Measurements from ENCODE around the gene LDHAL6B. TPM values are rescaled to one million over a fixed set of nuclear protein-coding genes. Genes with fewer than 3 reads are reported as not detected.
A peak's percentile ranks its signal among the peaks of the same experiment; 100 is the strongest.

Gene LDHAL6B
- total and polyA plus RNA-seq, 2 donors from 2014 or later: not detected

- Histone ChIP-seq H3K27me3 (ENCODE audit: control insufficient read depth, insufficient read depth, low read length) (no peaks in the 10 kb centered on the region), H3K4me1 (ENCODE audit: control insufficient read depth in 2 of 3, insufficient read depth in 2 of 3, low read depth in 1 of 3, low read length in 3 of 3) (peaks cover 0 to 5% (median 2%) of the 10 kb centered on the region in 3 donors), H3K9me3 (ENCODE audit: control insufficient read depth in 2 of 3, insufficient read depth in 1 of 3, low read length in 3 of 3) (no peaks in the 10 kb centered on the region), H3K27ac (ENCODE audit: low read depth in 2 of 2, low read length in 2 of 2) (no peak overlapping the region), H3K9ac (ENCODE audit: low read length in 3 of 3) (no peak overlapping the region), H3K4me3 (ENCODE audit: low read length in 3 of 3) (no peak overlapping the region), H3K36me3 (ENCODE audit: control insufficient read depth in 2 of 3, insufficient read depth in 3 of 3, low read length in 3 of 3) (no peaks in the 10 kb centered on the region)
- DNase-seq (no peak), FAIRE-seq (no peak)
- intact Hi-C loops (cut with DNase I): no loop called here
- TF ChIP-seq, protein P1, sequence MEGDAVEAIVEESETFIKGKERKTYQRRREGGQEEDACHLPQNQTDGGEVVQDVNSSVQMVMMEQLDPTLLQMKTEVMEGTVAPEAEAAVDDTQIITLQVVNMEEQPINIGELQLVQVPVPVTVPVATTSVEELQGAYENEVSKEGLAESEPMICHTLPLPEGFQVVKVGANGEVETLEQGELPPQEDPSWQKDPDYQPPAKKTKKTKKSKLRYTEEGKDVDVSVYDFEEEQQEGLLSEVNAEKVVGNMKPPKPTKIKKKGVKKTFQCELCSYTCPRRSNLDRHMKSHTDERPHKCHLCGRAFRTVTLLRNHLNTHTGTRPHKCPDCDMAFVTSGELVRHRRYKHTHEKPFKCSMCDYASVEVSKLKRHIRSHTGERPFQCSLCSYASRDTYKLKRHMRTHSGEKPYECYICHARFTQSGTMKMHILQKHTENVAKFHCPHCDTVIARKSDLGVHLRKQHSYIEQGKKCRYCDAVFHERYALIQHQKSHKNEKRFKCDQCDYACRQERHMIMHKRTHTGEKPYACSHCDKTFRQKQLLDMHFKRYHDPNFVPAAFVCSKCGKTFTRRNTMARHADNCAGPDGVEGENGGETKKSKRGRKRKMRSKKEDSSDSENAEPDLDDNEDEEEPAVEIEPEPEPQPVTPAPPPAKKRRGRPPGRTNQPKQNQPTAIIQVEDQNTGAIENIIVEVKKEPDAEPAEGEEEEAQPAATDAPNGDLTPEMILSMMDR (IDR thresholded peaks at IDR 0.05; ENCODE audit: borderline replicate concordance, extremely low read depth, insufficient read depth): no peak
Observed at GRCh38 chr15:59230531-59231055, 23.9 kb downstream of the LDHAL6B start.

- no peaks in the 10 kb centered on the region for H3K27me3 ChIP-seq (ENCODE audit: control insufficient read depth, insufficient read depth, low read length)
- no peaks in the 10 kb centered on the region for H3K36me3 ChIP-seq (ENCODE audit: control insufficient read depth in 2 of 3, insufficient read depth in 3 of 3, low read length in 3 of 3)
- no peak overlapping the region for H3K9ac ChIP-seq (ENCODE audit: low read length in 3 of 3)
- peaks cover 0 to 5% (median 2%) of the 10 kb centered on the region in 3 donors for H3K4me1 ChIP-seq (ENCODE audit: control insufficient read depth in 2 of 3, insufficient read depth in 2 of 3, low read depth in 1 of 3, low read length in 3 of 3)
- TF ChIP-seq, protein P1 (IDR thresholded peaks at IDR 0.05; ENCODE audit: borderline replicate concordance, extremely low read depth, insufficient read depth): no peak
- H3K4me3 ChIP-seq (ENCODE audit: low read length in 3 of 3): no peak overlapping the region
- intact Hi-C loops (cut with DNase I): no loop called here
- FAIRE-seq (peak; percentile 35), DNase-seq (peak in 1 of 5 donors; percentile 43)
- H3K9me3 ChIP-seq (ENCODE audit: control insufficient read depth in 2 of 3, insufficient read depth in 1 of 3, low read length in 3 of 3): no peaks in the 10 kb centered on the region
- H3K27ac ChIP-seq (ENCODE audit: low read depth in 2 of 2, low read length in 2 of 2): peak overlapping the region in 1 of 2 donors; percentile 65
Observed at GRCh38 chr15:59232476-59232875, 25.8 kb downstream of the LDHAL6B start.

DNA sequence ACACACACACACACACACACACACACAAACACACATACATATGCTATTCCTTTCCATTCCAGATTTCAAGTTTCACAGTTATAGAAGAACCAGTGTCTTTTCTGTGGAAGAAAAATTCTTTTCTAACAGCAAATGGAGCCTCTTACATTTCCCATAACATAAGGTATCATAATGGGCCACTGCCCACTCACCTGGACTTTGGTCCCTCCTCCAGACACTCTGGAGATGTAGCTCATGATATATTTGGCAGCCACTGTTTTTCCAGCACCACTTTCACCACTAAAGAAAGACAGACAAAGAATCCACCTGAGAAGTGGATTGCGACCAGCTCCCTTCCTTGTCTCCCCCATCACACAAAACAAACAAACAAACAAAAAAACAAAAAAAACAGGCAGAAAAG lies 29.8 kb downstream of the LDHAL6B start:
- Histone ChIP-seq H3K4me1 (ENCODE audit: control insufficient read depth in 2 of 3, insufficient read depth in 2 of 3, low read depth in 1 of 3, low read length in 3 of 3) (peaks cover 0 to 5% (median 2%) of the 10 kb centered on the region in 3 donors), H3K9me3 (ENCODE audit: control insufficient read depth in 2 of 3, insufficient read depth in 1 of 3, low read length in 3 of 3) (no peaks in the 10 kb centered on the region), H3K27me3 (ENCODE audit: control insufficient read depth, insufficient read depth, low read length) (no peaks in the 10 kb centered on the region), H3K4me3 (ENCODE audit: low read length in 3 of 3) (no peak overlapping the region), H3K27ac (ENCODE audit: low read depth in 2 of 2, low read length in 2 of 2) (no peak overlapping the region), H3K9ac (ENCODE audit: low read length in 3 of 3) (no peak overlapping the region), H3K36me3 (ENCODE audit: control insufficient read depth in 2 of 3, insufficient read depth in 3 of 3, low read length in 3 of 3) (no peaks in the 10 kb centered on the region)
- intact Hi-C loops (cut with DNase I): no loop called here
- DNase-seq (no peak), FAIRE-seq (no peak)
- TF ChIP-seq, protein P1 (IDR thresholded peaks at IDR 0.05; ENCODE audit: borderline replicate concordance, extremely low read depth, insufficient read depth): no peak
